Adrenal gland (tissue), 12 donors: ENCODE data around the gene GALNT10. TPM values are rescaled to one million over a fixed set of nuclear protein-coding genes. Genes with fewer than 3 reads are reported as not detected.

Source experiments
- DNase-seq, 7 donors: peaks; one replicate each; pipeline ENCODE4 v3.0.0-alpha.2; 2019 to 2020
- H3K27ac ChIP-seq, 5 donors: fragments of 200-600 bp; sonication (generic) in 4 of 5; 1 replicate in 3 of 5; 2 replicates in 2 of 5; pipeline versions ENCODE4 v1.5.1 to v1.8.0; 2016 to 2020; ENCODE audit warnings: mild to moderate bottlenecking in 1 of 5
- H3K27me3 ChIP-seq: fragments of 200-600 bp; 2 replicates; pipeline ENCODE4 v1.8.0; 2021
- H3K36me3 ChIP-seq, 2 donors: fragments of 200-600 bp; replicated peaks in 1 of 2; 1 replicate in 1 of 2; 2 replicates in 1 of 2; pipeline versions ENCODE4 v1.5.1 to v1.8.0; 2018 to 2022
- H3K4me1 ChIP-seq, 2 donors: fragments of 200-600 bp; replicated peaks in 1 of 2; 1 replicate in 1 of 2; 2 replicates in 1 of 2; pipeline versions ENCODE4 v1.5.1 to v1.8.0; 2018 to 2021
- H3K4me3 ChIP-seq, 4 donors: fragments of 200-600 bp; sonication (generic) in 3 of 4; one replicate each; pipeline ENCODE4 v1.5.1; 2016 to 2018
- H3K9me3 ChIP-seq, 3 donors: fragments of 200-600 bp; sonication (generic) in 1 of 3; replicated peaks in 1 of 3; 1 replicate in 2 of 3; 2 replicates in 1 of 3; pipeline versions ENCODE4 v1.5.1 to v1.8.0; 2016 to 2021
- POLR2A ChIP-seq, 2 donors: fragments of 450-650 bp; IDR thresholded peaks; one replicate each; pipeline ENCODE4 v1.6.1; 2017; ENCODE audit warnings: antibody characterized with exemption in 2 of 2, mild to moderate bottlenecking in 2 of 2, moderate library complexity in 1 of 2
- WGBS, 4 donors: extraction: QIAGEN DNeasy Blood & Tissue Kit in 2 of 4; methylation state at CpG; one replicate each; pipeline versions ENCODE4 v1.1.5 to v1.1.7; 2013 to 2017; 5-methylcytosine and 5-hydroxymethylcytosine counted together
- intact Hi-C, 2 donors: fragments of 100-400 bp; cut with DNase I; formaldehyde crosslinking; loops; one replicate each; pipeline versions ENCODE4 v1.14.1 to v1.15.0; 2022 to 2023
- polyA plus RNA-seq, 3 donors: library from polyadenylated mRNA; stranded (reverse); fragments of 200-250 nt in 2 of 3; fragments of 350-450 nt in 1 of 3; fragmentation: Illumina TruSeq in 1 of 3; extraction: RNeasy Lipid Tissue Mini Kit (QIAGEN cat#74804) in 1 of 3; gene quantifications; one replicate each; pipeline ENCODE4 v1.2.3, GENCODE V29; 2013 to 2014
- total RNA-seq, 9 donors: library from RNA; depleted of rRNA in 4 of 9; stranded (reverse); fragments of >200 nt in 4 of 9; fragments of 120-200 nt in 1 of 9; fragmentation: NEBNext Ultra II Directional in 1 of 9; extraction: Animal tissue kit (Norgen Biotek cat#: 25700) in 1 of 9; gene quantifications; one replicate each; pipeline versions ENCODE4 v1.1.0 to v1.2.4, GENCODE V29; 2013 to 2023
- TF ChIP-seq, protein P1 (sequence below), 6 experiments: fragments of 450-650 bp in 4 of 6; fragments of 200-600 bp in 2 of 6; sonication (generic) in 1 of 6; IDR thresholded peaks; 1 replicate in 5 of 6; 2 replicates in 1 of 6; pipeline versions ENCODE4 v1.5.1 to v1.8.0; 2016 to 2021; ENCODE audit warnings: antibody characterized with exemption in 6 of 6, mild to moderate bottlenecking in 2 of 6, moderate library complexity in 1 of 6
- donor health status: healthy with polysubstance abuse.
- donor health status: Bipolar disorder and iron deficiency.
- donor health status: DM: yes; HTN: yes; CAD: no.
- donor health status: DM: no; HTN: no; CAD: no.
- donor health status: DM: no; HTN: no; CAD: no.
- donor health status: DM: yes; HTN: yes; CAD: no.

The GALNT10 gene
- total and polyA plus RNA-seq, 12 donors: 5.6 to 74.1 (median 43.4) TPM

DNA sequence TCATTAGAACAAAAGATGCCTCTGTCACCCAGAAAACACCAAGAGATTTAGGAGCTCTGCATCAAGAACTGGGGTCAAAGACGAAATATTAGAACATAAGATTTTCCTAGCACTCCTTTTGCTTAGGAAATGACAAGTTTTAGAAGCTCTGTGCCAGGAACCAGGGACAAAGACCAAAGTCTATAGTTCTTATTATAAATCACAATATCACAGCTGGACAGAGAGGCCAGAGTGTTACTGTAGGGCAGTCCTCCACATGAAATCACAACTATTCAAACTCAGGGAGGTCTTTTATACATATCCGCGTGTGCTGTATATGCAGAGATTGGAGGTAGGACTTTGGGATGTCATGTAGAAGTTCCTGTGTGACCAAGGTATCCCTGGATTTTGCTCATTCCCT lies 138.5 kb downstream of the GALNT10 start:
- Histone ChIP-seq H3K4me3 (no peak overlapping the region), H3K27ac (no peak overlapping the region), H3K36me3 (no peaks in the 10 kb centered on the region), H3K9me3 (no peaks in the 10 kb centered on the region), H3K4me1 (no peaks in the 10 kb centered on the region), H3K27me3 (no peaks in the 10 kb centered on the region)
- TF ChIP-seq POLR2A (IDR thresholded peaks at IDR 0.05): no peak
- TF ChIP-seq, protein P1, sequence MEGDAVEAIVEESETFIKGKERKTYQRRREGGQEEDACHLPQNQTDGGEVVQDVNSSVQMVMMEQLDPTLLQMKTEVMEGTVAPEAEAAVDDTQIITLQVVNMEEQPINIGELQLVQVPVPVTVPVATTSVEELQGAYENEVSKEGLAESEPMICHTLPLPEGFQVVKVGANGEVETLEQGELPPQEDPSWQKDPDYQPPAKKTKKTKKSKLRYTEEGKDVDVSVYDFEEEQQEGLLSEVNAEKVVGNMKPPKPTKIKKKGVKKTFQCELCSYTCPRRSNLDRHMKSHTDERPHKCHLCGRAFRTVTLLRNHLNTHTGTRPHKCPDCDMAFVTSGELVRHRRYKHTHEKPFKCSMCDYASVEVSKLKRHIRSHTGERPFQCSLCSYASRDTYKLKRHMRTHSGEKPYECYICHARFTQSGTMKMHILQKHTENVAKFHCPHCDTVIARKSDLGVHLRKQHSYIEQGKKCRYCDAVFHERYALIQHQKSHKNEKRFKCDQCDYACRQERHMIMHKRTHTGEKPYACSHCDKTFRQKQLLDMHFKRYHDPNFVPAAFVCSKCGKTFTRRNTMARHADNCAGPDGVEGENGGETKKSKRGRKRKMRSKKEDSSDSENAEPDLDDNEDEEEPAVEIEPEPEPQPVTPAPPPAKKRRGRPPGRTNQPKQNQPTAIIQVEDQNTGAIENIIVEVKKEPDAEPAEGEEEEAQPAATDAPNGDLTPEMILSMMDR (IDR thresholded peaks at IDR 0.05): no peak
- intact Hi-C loops: no loop called here
- 89 to 94% (median 92%) methylated on average over 3 of the region's 3 CpGs for WGBS, 4 donors
- DNase-seq: no peak

DNA sequence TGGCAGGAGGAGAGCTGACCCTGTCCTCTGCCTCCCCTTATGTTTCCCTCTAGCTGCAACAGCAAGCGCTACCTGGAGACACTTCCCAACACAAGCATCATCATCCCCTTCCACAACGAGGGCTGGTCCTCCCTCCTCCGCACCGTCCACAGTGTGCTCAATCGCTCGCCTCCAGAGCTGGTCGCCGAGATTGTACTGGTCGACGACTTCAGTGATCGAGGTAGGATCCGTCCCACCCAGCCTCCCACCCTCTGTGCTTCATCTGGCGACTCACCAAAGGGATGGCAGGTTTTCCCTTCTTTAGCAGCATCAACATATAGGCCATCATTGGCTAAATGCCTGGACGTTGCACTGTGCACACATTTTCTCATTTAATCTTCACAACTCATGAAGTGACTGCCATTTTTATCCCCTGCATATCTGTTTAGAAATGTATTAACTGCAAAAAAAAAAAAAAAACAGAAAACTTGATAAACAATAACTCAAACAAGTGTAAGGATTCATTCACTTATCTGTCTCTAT lies 139.0 kb downstream of the GALNT10 start:
- TF ChIP-seq POLR2A (IDR thresholded peaks at IDR 0.05): no peak
- TF ChIP-seq, protein P1 (IDR thresholded peaks at IDR 0.05): no peak
- Histone ChIP-seq H3K27me3 (no peaks in the 10 kb centered on the region), H3K4me1 (no peaks in the 10 kb centered on the region), H3K9me3 (no peaks in the 10 kb centered on the region), H3K36me3 (no peaks in the 10 kb centered on the region), H3K4me3 (no peak overlapping the region), H3K27ac (no peak overlapping the region)
- DNase-seq: no peak
- 94 to 97% (median 96%) methylated on average over 14 of the region's 14 CpGs for WGBS, 4 donors
- intact Hi-C loops: no loop called here

DNA sequence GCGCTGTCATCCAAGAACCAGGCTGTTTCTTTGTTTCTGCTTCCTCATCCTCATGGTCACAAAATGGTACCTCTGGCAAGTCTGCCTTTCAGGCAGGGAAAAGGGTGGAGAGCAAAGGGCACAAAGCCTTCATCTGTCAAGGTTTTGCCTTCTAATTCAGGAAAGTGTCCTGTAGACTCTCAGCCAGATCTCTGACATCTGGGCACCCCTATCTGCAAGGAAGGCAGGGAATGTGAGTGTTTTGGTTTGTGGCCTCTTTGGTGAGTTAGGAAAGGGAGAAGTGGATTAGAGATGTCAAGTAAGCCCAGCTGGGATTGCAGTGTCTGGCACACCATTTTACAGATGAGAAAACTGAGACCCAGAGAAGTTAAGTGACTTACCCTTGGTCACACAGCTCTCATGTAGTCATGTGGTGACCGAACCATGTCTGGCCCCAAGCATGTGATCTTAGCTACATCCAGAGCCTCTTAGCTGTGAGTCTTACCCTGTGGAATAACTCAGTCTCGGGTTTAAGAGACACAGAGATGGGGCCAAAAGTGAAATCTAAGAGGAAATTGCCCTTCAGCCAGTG lies 139.6 kb downstream of the GALNT10 start:
- Histone ChIP-seq H3K4me3 (no peak overlapping the region), H3K27me3 (no peaks in the 10 kb centered on the region), H3K4me1 (no peaks in the 10 kb centered on the region), H3K36me3 (no peaks in the 10 kb centered on the region), H3K27ac (no peak overlapping the region), H3K9me3 (no peaks in the 10 kb centered on the region)
- TF ChIP-seq POLR2A (IDR thresholded peaks at IDR 0.05): no peak
- TF ChIP-seq, protein P1 (IDR thresholded peaks at IDR 0.05): no peak
- no peak for DNase-seq
- intact Hi-C loops: no loop called here
- 95 to 99% (median 98%) methylated on average over 2 to 3 of the region's 3 CpGs for WGBS, 4 donors

DNA sequence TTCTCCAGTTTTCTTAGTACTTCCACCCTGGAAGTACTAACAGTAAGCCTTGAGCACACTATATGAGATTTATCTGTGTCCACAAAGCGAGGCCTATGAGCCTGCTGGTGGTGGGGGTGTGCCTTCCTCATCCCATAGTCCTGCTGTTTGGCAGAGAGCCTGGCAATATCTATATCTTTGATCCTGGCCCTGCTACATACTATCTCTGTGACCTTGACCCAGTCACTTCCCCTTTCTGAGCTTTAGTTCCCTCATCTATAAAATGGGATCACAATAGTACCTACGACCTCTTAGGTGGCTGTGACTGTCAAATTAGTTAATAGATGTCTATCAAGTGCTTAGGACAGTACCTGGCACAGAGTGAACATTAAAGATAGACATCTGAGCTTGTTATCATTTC lies 140.7 kb downstream of the GALNT10 start:
- intact Hi-C loops: no loop called here
- 92 to 100% (median 98%) methylated on average over 2 of the region's 2 CpGs for WGBS, 4 donors
- DNase-seq: no peak
- H3K27me3 ChIP-seq: no peaks in the 10 kb centered on the region
- no peaks in the 10 kb centered on the region for H3K36me3 ChIP-seq
- no peaks in the 10 kb centered on the region for H3K9me3 ChIP-seq
- H3K4me3 ChIP-seq: no peak overlapping the region
- no peak overlapping the region for H3K27ac ChIP-seq
- no peak for TF ChIP-seq POLR2A (IDR thresholded peaks at IDR 0.05)
- TF ChIP-seq, protein P1 (IDR thresholded peaks at IDR 0.05): no peak
- no peaks in the 10 kb centered on the region for H3K4me1 ChIP-seq
